HG03342 (cell line): ENCODE results near the gene EHMT1.

Experiments
- ATAC-seq: cut with Tn5 transposase; IDR thresholded peaks from one replicate; pipeline ENCODE4 v1.9.1; 2021; ENCODE audit warnings: mild to moderate bottlenecking, moderate library complexity; ENCODE audit not compliant: unreplicated experiment

EHMT1 gene

GRCh38 chr9:137643921-137644320 is 25.1 kb downstream of the EHMT1 start:
- no peak for ATAC-seq

GRCh38 chr9:137645211-137645610 is 26.4 kb downstream of the EHMT1 start:
- ATAC-seq: no peak

- no peak for ATAC-seq
Measured at GRCh38 chr9:137646341-137646740, 27.5 kb downstream of the EHMT1 start.

- no peak for ATAC-seq
Measured at GRCh38 chr9:137647096-137647714, 28.4 kb downstream of the EHMT1 start.

DNA sequence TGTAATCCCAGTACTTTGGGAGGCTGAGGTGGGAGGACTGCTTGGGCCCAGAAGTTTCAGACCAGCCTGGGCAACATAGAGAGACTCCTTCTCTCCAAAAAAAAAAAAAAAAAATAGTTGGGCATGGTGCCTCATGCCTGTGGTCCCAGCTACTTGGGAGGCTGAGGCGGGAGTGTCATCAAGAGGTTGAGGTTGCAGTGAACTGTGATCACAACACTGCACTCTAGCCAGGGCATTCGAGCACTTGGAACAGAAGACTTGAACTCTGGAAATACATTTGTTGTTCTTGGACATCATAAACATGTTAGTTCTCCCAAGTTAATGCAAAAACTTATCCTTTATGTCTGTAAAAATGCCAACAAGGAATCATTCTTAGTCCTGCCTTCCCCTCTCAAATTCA is 29.6 kb downstream of the EHMT1 start:
- ATAC-seq: no peak

DNA sequence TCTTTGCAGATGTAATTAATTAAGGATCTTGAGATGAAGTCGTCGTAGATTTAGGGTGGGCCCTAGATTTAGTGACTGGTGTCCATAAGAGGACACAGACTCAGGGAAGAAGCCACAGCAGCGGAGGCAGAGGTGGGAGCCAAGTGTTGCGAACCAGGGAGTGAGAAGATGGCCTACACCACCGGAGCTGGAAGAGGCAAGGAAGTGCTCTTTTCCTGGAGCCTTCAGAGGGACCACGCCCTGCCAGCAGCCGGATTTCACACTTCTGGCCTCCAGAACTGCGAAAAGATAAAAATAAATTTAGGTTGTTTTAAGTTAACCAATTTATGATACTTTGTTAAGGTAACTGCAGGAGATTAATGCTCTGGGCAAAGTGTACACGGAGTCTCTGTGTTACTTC is 30.7 kb downstream of the EHMT1 start:
- ATAC-seq: no peak

DNA sequence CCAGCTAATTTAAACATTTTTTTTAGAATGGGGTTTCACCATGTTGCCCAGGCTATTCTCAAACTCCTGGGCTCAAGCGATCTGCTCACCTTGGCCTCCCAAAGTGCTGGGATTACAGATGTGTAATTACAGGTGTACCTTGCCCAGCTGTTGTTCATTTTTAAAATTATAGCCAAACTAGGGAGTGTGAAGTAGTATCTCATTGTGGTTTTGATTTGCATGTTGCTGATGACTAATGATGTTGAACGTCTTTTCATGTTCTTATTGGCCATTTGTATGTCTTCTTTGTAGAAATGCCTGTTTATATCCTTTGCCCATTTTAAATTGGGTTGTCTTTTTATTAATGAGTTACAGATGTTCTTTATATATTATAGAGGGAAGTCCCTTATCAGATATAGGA is 31.5 kb downstream of the EHMT1 start:
- no peak for ATAC-seq

GRCh38 chr9:137650779-137651178 is 32.0 kb downstream of the EHMT1 start:
- ATAC-seq: no peak

DNA sequence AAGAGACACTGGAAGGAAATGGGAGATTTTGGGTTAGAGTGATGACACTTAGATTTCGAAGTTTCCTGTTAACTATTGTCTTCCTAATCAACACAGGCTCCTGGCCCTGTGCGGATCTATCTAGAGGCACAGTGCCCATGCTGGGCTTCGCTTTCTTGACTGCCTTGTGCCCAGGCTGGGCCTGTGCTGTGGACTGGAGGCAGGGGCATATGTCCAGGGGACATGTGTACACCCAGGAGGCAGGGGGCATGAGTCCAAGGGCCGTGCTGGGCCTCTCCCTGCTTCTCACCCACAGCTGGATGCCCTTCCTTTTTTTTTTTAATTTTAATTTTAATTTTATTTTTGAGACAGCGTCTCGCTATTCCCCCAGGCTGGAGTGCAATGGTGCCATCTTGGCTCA is 37.6 kb downstream of the EHMT1 start:
- no peak for ATAC-seq

DNA sequence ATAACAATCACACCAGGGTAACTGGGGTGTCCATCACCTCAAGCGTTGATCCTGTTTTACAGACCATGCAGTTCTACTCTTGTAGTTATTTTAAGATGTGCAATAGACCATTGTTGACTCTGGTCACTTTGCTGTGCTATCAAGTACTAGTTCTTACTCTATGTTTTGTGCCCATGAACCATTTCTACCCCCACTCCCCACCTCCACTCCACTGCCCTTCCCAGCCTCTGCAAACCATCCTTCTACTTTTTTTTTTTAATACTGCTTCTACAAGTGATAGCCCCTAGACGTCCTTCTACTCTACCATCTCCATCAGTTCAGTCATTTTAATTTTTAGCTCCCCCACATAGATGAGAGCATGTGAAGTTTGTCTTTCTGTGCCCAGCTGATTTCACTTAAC is 38.8 kb downstream of the EHMT1 start:
- ATAC-seq: no peak

- ATAC-seq: no peak
Measured at GRCh38 chr9:137658781-137659180, 40.0 kb downstream of the EHMT1 start.

DNA sequence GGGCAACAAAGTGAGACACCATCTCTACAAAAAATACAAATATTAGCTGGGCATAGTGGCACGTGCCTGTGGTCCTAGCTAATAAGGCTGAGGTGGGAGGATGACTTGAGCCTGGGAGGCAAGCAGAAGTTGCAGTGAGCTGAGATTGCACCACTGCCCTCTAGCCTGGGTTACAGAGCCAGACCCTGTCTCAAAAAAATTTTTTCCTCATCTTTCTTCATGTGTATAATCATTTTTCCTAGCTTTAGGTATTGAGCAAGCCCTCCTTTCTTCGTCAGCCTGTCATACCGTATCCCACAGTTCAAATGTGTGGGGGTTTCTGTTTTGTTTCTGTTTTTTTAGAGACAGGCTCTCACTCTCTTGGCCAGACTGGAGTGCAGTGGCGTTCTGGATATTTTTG is 41.3 kb downstream of the EHMT1 start:
- ATAC-seq: no peak

- no peak for ATAC-seq
Measured at GRCh38 chr9:137663584-137663983, 44.8 kb downstream of the EHMT1 start.

DNA sequence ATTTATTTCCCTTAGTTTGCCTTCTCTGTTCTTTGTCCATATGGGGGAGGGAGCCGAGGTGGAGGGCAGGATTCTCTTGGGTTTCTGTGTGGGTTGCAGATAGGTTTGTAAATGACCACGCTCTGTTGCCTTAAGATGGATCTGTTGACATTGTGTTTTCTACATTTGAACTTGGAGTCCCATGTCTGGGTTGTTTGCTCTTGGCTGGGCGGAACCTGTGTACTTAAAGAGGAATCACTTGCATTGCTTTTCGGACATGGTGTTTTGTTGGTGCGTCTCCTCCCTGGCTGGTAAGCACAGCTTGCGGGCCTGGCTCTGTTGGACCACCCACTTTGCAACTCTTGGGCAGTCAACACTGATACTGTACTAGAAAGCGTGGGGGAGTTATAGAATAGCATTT is 45.9 kb downstream of the EHMT1 start:
- no peak for ATAC-seq

DNA sequence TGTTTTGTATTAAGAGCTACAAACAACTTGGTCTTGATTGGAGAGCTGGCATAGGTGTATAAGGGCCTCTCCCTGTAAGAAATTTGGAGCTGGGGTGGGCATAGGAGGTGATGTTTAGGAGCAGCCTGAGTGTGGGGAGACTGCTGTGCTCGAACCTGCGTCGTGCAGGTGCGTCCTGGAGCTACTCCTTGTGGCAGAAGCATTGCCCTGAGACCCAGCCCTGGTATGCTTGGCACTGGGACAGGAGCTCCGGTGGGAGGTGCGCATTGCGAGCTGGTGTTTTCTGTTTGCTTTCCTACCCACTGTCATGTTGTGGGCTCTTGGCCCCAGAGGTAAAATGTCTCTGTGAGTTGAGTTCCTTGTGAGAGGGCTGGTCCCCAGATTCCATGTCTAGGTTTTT is 46.4 kb downstream of the EHMT1 start:
- no peak for ATAC-seq

GRCh38 chr9:137665697-137666512 is 47.1 kb downstream of the EHMT1 start:
- ATAC-seq: no peak

- no peak for ATAC-seq
Measured at GRCh38 chr9:137666513-137666822, 47.7 kb downstream of the EHMT1 start.

- ATAC-seq: no peak
Measured at GRCh38 chr9:137666955-137667670, 48.3 kb downstream of the EHMT1 start.

- ATAC-seq: no peak
Measured at GRCh38 chr9:137668203-137668602, 49.4 kb downstream of the EHMT1 start.

DNA sequence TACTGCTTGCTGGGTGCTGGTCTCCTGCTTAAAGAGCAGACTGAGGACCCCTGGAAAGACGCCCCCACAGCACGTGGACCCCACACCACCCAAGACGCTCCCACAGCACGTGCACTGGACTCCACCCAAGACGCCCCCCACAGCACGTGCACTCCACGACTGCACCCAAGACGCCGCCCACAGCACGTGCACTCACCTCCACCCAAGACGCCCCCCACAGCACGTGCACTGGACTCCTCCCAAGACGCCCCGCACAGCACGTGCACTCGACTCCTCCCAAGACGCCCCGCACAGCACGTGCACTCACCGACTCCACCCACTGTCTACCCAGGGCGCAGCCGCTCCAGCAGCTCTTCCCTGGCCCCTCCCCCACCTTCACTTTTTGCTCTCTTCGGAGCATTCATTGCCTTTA is 50.5 kb downstream of the EHMT1 start:
- no peak for ATAC-seq

DNA sequence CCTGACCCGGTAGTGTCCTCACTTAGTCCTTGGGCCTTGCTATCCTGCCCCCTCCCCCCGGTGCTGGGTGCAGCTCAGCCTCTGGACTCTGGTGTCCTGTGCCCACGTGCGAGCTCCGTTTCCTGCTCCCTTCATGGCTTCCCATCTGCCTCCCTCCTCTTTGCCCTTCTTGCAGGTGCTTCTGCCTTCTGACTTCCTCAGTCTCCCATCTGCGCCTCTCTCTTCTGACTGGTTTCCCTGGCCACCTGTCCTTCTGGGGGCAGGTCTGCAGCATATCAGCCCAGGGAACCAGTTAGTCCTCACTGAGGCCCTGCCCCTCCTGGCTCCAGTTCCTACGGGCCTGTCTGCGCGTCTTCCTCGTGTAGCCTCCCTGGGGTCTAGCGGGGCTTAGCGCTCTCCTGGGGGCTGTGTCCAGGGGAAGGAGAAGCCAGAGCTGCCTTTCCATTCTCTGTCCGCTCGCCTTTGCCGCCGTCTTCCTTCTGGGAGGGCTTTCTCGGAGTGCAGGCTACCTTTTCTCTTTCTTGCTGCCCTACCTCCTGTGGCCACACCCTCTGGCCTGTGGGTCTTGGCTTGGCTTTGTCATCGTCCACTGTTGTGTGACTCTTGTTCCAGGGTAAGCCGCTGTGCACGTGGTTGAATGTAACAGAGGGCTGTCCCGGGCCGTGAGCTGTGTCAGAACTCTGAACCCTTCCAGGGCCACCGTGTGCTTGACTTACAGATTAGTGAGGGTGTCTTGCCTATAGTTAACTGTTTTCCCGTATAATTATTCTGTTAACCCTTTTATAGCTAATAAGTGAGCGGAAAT is 51.8 kb downstream of the EHMT1 start:
- ATAC-seq: no peak
